ENCODE results near the gene ARPP19.

ARPP19 gene

DNA sequence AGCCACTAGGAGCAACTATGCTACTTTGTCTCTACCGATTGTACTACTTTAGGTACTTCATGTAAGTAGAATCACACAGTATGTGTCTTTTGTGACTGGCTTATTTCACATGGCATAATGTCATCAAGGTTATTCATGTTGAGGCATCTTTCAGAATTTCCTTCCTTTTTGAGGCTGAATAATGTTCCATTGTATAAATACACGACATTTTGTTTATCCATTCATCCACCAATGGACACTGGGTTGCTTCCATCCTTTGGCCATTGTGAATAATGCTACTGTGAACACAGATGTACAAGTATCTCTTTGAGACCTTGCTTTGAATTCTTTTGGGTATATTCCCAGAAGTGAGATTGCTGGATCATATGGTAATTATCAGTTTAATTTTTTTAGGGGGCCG lies 69.3 kb downstream of the ARPP19 start:
- no peak for DNase-seq (ENCODE audit: low read depth)
- no peak overlapping the region for H3K4me3 ChIP-seq (ENCODE audit: low read depth, low read length)
- TF ChIP-seq, protein P1, sequence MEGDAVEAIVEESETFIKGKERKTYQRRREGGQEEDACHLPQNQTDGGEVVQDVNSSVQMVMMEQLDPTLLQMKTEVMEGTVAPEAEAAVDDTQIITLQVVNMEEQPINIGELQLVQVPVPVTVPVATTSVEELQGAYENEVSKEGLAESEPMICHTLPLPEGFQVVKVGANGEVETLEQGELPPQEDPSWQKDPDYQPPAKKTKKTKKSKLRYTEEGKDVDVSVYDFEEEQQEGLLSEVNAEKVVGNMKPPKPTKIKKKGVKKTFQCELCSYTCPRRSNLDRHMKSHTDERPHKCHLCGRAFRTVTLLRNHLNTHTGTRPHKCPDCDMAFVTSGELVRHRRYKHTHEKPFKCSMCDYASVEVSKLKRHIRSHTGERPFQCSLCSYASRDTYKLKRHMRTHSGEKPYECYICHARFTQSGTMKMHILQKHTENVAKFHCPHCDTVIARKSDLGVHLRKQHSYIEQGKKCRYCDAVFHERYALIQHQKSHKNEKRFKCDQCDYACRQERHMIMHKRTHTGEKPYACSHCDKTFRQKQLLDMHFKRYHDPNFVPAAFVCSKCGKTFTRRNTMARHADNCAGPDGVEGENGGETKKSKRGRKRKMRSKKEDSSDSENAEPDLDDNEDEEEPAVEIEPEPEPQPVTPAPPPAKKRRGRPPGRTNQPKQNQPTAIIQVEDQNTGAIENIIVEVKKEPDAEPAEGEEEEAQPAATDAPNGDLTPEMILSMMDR (IDR thresholded peaks at IDR 0.05; ENCODE audit: insufficient read depth, low read depth, low read length, missing control alignments), result no peak

DNA sequence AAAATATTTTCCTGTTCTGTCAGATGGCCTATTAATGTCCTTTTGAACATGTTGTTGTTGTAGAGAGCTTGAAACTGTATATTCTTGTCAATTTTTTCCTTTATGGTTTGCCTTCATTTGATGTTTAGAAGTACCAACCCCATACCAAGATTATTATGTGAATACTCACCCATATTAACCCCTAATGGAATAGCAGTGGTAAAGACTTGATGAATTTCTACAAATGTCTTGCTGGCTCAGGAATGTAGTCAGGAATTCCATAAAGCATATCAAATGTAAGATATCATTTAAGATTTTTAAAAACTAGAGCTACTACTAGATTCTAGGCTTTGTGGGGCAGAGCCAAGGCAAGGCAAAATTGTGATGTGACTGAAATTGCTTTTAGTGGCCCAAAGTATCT lies 70.1 kb downstream of the ARPP19 start:
- no peak overlapping the region for H3K4me3 ChIP-seq (ENCODE audit: low read depth, low read length)
- DNase-seq (ENCODE audit: low read depth), result no peak
- TF ChIP-seq, protein P1 (IDR thresholded peaks at IDR 0.05; ENCODE audit: insufficient read depth, low read depth, low read length, missing control alignments), result no peak

Measured in GM12865 (cell line).